ENCODE data around the gene NTSR2.

Gene NTSR2

GRCh38 chr2:11679016-11679415, 9.0 kb upstream of the NTSR2 start:
- Histone ChIP-seq H3K4me1 (ENCODE audit: control insufficient read depth, insufficient read depth, low read length) (peaks cover 2% of the 10 kb centered on the region; the same call in 1 of the 2 replicates), H3K4me3 (ENCODE audit: low read length) (no peak overlapping the region), H3K9me3 (ENCODE audit: control insufficient read depth, insufficient read depth, low read length) (no peaks in the 10 kb centered on the region), H3K36me3 (ENCODE audit: control insufficient read depth, insufficient read depth, low read length) (no peaks in the 10 kb centered on the region), H3K27ac (ENCODE audit: low read length) (no peak overlapping the region), H3K27me3 (ENCODE audit: control insufficient read depth, insufficient read depth, low read length) (no peaks in the 10 kb centered on the region)
- no peak for DNase-seq (ENCODE audit: low read depth, low spot score)
- no CpG with 5 or more reads among the region's 7 CpGs for WGBS (ENCODE audit: insufficient coverage, insufficient read length)

DNA sequence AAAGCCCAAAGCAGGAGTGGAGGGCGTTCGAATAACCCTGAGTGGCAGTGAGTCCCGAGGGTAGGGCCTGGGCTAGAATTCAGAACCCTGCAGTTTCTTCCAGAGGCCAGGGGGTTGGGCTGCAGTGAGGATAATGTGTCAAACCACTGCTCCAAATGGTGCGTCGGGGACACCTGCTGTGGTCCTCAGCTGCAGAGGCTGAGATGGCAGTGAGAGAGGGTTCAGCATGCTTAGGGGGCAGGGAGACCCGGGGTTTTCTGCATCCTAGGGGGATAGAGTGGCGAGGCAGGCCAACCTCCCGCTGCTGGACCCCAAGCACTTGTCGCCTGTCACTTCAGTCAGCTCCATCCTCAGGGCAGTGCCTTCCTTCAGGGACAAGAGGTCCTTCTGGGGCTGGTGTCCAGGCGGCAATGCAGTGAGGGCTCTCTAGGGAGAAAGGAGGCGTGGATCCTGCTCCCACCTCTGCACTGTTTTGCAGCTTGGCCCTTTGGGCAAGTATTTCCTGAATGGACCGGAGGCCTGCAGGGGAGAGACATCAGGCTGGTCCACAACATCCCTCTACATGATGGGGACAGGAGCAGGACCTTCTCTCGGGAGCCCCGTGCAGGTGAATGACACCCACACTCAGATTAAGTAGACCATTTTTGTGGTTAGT, 8.4 kb upstream of the NTSR2 start:
- Histone ChIP-seq H3K27me3 (ENCODE audit: control insufficient read depth, insufficient read depth, low read length) (no peaks in the 10 kb centered on the region), H3K4me1 (ENCODE audit: control insufficient read depth, insufficient read depth, low read length) (no peaks in the 10 kb centered on the region; the same call in 1 of the 2 replicates), H3K4me3 (ENCODE audit: low read length) (no peak overlapping the region), H3K27ac (ENCODE audit: low read length) (no peak overlapping the region), H3K9me3 (ENCODE audit: control insufficient read depth, insufficient read depth, low read length) (no peaks in the 10 kb centered on the region), H3K36me3 (ENCODE audit: control insufficient read depth, insufficient read depth, low read length) (no peaks in the 10 kb centered on the region)
- WGBS (ENCODE audit: insufficient coverage, insufficient read length), result no CpG with 5 or more reads among the region's 14 CpGs
- DNase-seq (ENCODE audit: low read depth, low spot score), result no peak

DNA sequence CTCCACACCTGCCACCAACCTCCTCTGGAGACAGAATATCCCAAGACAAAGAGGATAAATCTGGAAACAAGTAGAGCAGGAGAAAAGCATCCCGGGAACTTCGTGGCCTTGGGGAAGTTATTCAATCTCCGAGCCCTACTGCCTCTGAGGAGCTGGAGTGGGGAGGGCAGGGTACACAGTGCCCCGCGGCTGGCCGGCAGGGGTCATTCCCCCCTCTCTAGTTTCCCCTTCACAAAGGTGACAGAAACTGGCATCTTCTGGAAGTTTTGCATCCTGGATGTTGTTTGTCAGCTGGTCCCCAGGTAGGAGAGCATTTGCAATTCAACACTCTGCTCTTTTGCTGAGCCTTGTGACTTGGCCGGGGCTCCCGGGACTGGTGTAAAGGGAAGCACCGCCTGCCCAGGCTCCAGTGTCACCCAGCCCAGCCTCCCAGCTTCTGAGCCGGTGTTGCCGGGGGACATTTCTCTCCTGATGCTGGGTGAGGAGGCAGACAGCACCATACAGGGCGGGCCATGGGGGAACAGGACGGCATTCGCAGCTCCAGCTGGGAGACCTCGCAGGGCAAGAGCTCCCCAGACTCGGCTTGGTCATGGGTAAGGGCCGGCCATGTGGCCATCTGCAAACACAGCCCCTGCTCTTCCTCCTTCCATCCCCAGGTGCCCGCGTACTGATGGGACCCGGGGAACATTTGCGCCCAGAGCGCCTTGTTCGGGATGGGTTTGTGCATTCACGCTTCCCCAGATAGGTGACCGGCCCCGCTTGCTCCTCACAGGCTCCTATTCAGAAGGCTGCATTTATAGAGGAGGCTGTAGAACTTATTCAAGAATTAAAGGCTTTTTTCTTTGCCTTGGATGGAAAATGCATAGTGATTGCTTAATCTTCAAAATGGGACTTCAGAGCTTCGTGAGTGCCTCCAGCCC, 7.4 kb upstream of the NTSR2 start:
- Histone ChIP-seq H3K27me3 (ENCODE audit: control insufficient read depth, insufficient read depth, low read length) (no peaks in the 10 kb centered on the region), H3K4me1 (ENCODE audit: control insufficient read depth, insufficient read depth, low read length) (no peaks in the 10 kb centered on the region; the same call in 1 of the 2 replicates), H3K9me3 (ENCODE audit: control insufficient read depth, insufficient read depth, low read length) (no peaks in the 10 kb centered on the region), H3K36me3 (ENCODE audit: control insufficient read depth, insufficient read depth, low read length) (no peaks in the 10 kb centered on the region), H3K4me3 (ENCODE audit: low read length) (no peak overlapping the region), H3K27ac (ENCODE audit: low read length) (no peak overlapping the region)
- DNase-seq (ENCODE audit: low read depth, low spot score), result no peak
- WGBS (ENCODE audit: insufficient coverage, insufficient read length), result no CpG with 5 or more reads among the region's 27 CpGs

DNA sequence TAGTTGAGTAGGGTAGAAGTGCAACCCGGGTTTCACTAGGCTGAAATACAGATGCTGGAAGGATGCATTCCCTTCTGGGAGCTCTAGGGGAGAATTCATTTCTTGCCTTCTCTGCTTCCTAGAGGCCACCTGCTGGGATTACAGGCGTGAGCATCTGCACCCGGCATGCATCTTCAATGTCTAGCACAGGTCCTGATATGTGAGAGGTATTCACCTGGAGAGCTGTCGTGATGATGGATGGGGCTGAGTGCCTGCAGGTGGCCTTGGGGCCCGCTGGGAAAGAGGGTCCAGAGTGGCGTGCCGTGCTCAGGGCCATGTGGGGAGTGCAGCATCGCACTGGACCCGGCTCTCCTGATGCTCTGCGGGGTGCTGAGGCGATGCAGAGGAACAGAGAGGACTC, 6.6 kb upstream of the NTSR2 start:
- H3K4me1 ChIP-seq (ENCODE audit: control insufficient read depth, insufficient read depth, low read length), result no peaks in the 10 kb centered on the region; the same call in 1 of the 2 replicates
- DNase-seq (ENCODE audit: low read depth, low spot score), result no peak
- no peaks in the 10 kb centered on the region for H3K27me3 ChIP-seq (ENCODE audit: control insufficient read depth, insufficient read depth, low read length)
- no peak overlapping the region for H3K27ac ChIP-seq (ENCODE audit: low read length)
- no CpG with 5 or more reads among the region's 11 CpGs for WGBS (ENCODE audit: insufficient coverage, insufficient read length)
- H3K36me3 ChIP-seq (ENCODE audit: control insufficient read depth, insufficient read depth, low read length), result no peaks in the 10 kb centered on the region
- no peaks in the 10 kb centered on the region for H3K9me3 ChIP-seq (ENCODE audit: control insufficient read depth, insufficient read depth, low read length)
- H3K4me3 ChIP-seq (ENCODE audit: low read length), result no peak overlapping the region

- H3K27me3 ChIP-seq (ENCODE audit: control insufficient read depth, insufficient read depth, low read length), result no peaks in the 10 kb centered on the region
These were observed 5.6 kb upstream of the NTSR2 start for GRCh38 chr2:11675423-11676112.

DNA sequence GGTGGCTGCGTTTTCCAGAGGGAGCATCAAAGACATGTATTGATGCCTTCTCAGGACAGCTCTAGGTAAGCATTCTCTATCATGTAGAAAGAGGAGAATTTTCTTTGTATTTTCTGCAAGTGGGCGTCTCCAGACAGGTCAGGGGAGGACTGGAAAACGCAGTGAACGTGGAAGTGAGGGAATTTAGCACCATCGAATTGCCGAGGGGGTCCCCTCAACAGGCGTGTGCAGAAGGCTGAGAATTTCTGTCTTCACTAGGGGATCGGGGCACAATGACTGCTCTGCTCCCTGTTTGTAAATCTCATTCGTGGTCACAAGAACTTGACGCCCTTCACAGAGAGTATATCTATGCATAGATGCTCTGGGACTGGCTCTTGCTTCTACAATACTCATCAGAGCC, 5.0 kb upstream of the NTSR2 start:
- no peak for DNase-seq (ENCODE audit: low read depth, low spot score)
- no peaks in the 10 kb centered on the region for H3K36me3 ChIP-seq (ENCODE audit: control insufficient read depth, insufficient read depth, low read length)
- H3K4me1 ChIP-seq (ENCODE audit: control insufficient read depth, insufficient read depth, low read length), result no peaks in the 10 kb centered on the region; the same call in 1 of the 2 replicates
- WGBS (ENCODE audit: insufficient coverage, insufficient read length), result no CpG with 5 or more reads among the region's 10 CpGs
- no peak overlapping the region for H3K27ac ChIP-seq (ENCODE audit: low read length)
- no peaks in the 10 kb centered on the region for H3K27me3 ChIP-seq (ENCODE audit: control insufficient read depth, insufficient read depth, low read length)
- H3K4me3 ChIP-seq (ENCODE audit: low read length), result no peak overlapping the region
- H3K9me3 ChIP-seq (ENCODE audit: control insufficient read depth, insufficient read depth, low read length), result no peaks in the 10 kb centered on the region

More at GRCh38 chr2:11675423-11676112, 5.6 kb upstream of the NTSR2 start:
- no peak overlapping the region for H3K4me3 ChIP-seq (ENCODE audit: low read length)
- H3K9me3 ChIP-seq (ENCODE audit: control insufficient read depth, insufficient read depth, low read length), result no peaks in the 10 kb centered on the region
- WGBS (ENCODE audit: insufficient coverage, insufficient read length), result no CpG with 5 or more reads among the region's 3 CpGs
- no peaks in the 10 kb centered on the region; the same call in 1 of the 2 replicates for H3K4me1 ChIP-seq (ENCODE audit: control insufficient read depth, insufficient read depth, low read length)
- no peak for DNase-seq (ENCODE audit: low read depth, low spot score)
- H3K36me3 ChIP-seq (ENCODE audit: control insufficient read depth, insufficient read depth, low read length), result no peaks in the 10 kb centered on the region
- H3K27ac ChIP-seq (ENCODE audit: low read length), result no peak overlapping the region

DNA sequence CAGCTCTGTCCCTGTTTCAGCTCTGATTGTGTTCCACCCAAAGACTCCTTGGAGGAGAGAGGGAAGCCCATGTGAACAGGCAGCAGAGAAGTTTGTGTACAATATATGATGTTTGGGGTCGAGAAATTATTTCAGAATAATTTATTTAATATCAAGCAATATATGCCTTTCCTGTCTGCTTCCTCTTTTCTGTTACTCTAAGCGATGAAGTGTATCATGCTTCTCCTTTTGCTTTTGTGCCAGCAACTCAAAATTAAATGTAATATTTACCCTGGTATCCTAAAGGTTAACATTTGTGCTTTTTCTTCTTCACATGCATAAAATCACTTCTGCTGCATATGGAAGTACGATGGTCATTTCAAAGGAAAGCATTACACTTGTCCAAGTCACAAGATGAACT, 2.4 kb upstream of the NTSR2 start:
- Histone ChIP-seq H3K36me3 (ENCODE audit: control insufficient read depth, insufficient read depth, low read length) (no peaks in the 10 kb centered on the region), H3K27me3 (ENCODE audit: control insufficient read depth, insufficient read depth, low read length) (peaks cover 3% of the 10 kb centered on the region; the same call in 1 of the 2 replicates), H3K4me1 (ENCODE audit: control insufficient read depth, insufficient read depth, low read length) (peaks cover 2% of the 10 kb centered on the region), H3K9me3 (ENCODE audit: control insufficient read depth, insufficient read depth, low read length) (no peaks in the 10 kb centered on the region), H3K27ac (ENCODE audit: low read length) (no peak overlapping the region), H3K4me3 (ENCODE audit: low read length) (no peak overlapping the region)
- no CpG with 5 or more reads among the region's 3 CpGs for WGBS (ENCODE audit: insufficient coverage, insufficient read length)
- no peak for DNase-seq (ENCODE audit: low read depth, low spot score)

DNA sequence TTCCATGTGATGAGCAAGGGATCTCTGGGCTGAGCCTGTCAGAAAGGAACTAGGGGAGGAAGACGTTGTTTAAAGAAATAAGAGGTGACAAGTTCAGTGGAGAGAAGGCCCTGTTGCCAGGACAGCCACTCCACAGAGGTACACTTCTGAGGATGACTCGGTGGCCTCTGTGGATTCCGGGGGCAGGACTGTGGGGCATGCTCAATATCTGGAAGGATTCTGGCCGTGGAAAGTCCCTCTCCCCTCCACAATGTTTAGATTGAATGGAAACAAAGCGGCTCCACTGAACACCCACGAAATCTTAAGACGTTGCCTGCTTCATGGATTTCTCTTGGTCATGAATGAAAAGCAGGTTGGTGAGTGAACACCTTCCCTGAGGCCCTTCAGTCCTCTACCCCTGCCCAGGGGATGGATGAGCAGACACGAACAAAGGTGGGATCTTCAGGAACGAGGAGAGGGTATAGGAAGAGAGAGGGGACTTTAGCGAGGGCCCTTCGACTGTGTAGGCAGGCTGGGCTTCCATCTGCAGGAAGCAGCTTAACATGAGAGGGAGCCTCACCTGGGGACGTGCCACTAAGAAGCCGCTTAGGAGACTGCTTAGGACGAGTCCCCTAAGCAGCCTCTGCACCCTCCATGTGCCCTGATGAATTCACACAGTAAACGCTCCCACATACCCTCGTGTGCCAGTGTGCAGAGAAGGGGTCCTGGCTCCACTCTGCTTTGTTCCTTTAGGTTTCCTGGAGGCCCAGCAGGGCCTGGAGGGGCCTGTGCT, 1.9 kb downstream of the NTSR2 start:
- H3K36me3 ChIP-seq (ENCODE audit: control insufficient read depth, insufficient read depth, low read length), result no peaks in the 10 kb centered on the region
- peaks cover 2% of the 10 kb centered on the region for H3K4me1 ChIP-seq (ENCODE audit: control insufficient read depth, insufficient read depth, low read length)
- no peaks in the 10 kb centered on the region for H3K9me3 ChIP-seq (ENCODE audit: control insufficient read depth, insufficient read depth, low read length)
- no peak for DNase-seq (ENCODE audit: low read depth, low spot score)
- no peak overlapping the region for H3K27ac ChIP-seq (ENCODE audit: low read length)
- H3K27me3 ChIP-seq (ENCODE audit: control insufficient read depth, insufficient read depth, low read length), result peaks cover 3% of the 10 kb centered on the region; the same call in 1 of the 2 replicates
- no peak overlapping the region for H3K4me3 ChIP-seq (ENCODE audit: low read length)
- no CpG with 5 or more reads among the region's 16 CpGs for WGBS (ENCODE audit: insufficient coverage, insufficient read length)

GRCh38 chr2:11667194-11667593, 2.8 kb downstream of the NTSR2 start:
- whole genome bisulfite sequencing (ENCODE audit: insufficient coverage, insufficient read length), result no CpG with 5 or more reads among the region's 3 CpGs
- H3K36me3 ChIP-seq (ENCODE audit: control insufficient read depth, insufficient read depth, low read length), result no peaks in the 10 kb centered on the region
- no peaks in the 10 kb centered on the region for H3K9me3 ChIP-seq (ENCODE audit: control insufficient read depth, insufficient read depth, low read length)
- H3K27ac ChIP-seq (ENCODE audit: low read length), result no peak overlapping the region
- no peak overlapping the region for H3K4me3 ChIP-seq (ENCODE audit: low read length)
- DNase-seq (ENCODE audit: low read depth, low spot score), result no peak
- peaks cover 3% of the 10 kb centered on the region; the same call in 1 of the 2 replicates for H3K27me3 ChIP-seq (ENCODE audit: control insufficient read depth, insufficient read depth, low read length)
- H3K4me1 ChIP-seq (ENCODE audit: control insufficient read depth, insufficient read depth, low read length), result peaks cover 2% of the 10 kb centered on the region
